ENCODE measurements around the gene MED13L. TPM values are rescaled to one million over a fixed set of nuclear protein-coding genes. Genes with fewer than 3 reads are reported as not detected.

Gene MED13L
- total and polyA plus RNA-seq, 8 donors = 10.3 to 93.8 (median 53.0) TPM

DNA sequence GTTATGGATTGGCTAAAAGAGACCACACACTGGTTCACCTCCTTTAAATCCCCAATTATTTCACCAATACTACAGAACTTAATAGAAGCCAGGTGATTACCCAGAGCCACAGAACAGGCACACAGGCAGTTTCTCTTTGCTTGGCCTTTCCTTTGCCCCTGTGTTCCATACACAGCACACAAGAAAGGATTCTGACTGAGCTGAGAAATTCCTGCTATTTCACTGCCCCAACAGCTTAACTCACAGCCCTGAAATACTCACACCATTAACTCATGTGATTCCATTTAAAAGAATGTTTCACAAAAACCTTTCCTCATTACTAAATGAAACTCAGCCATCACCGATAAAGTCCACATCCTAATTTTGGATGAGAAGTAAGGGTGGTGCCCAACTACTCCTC, 133.6 kb downstream of the MED13L start:
- H3K27ac ChIP-seq = peak overlapping the region in 1 of 4 donors; percentile 2
- no peak for FAIRE-seq

DNA sequence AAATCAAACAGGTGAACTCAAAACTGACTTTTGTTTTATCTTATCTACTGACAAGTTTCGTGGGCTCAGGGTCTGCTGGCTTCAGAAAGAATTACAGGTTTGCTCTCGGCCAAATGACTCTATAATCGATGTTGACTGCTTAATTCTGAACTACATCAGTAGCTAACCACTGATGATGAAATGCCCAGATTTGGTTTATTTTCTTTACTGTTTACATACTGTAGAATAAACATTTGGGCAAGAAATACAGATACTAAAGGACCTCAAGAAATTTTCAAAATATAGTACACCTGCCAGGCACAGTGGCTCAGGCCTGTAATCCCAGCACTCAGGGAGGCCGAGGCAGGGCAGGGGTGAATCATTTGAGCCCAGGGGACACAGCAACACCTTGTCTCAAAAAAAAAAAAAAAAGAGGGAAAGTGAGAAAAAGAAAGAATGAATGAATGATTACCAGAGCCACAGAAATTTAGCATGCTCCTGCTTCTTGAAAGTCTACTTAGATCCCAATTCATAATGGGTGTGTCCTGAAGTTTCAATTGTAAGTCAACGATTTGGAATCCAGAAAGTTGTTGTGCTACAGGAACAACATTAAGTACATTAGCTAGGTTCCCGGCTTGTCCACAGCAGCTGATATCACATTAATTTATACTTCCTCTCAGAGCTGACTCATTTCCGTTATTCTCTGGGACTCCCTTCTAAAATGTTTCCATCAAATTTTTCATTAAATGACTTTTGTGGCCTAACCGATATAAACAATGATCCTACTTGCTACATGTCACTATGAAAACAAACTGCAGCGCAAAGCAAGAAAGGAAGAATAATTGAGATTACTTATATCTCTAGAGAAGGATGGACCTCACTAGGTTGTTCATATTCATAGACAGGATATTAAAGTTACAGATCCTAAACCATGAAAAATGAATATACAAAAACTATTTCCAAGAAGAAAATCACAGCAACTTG, 134.3 kb downstream of the MED13L start:
- ATAC-seq (peak in 3 of 4 donors; percentile 17 to 59 (median 40)), DNase-seq (no peak), FAIRE-seq (no peak)
- TF ChIP-seq, protein P1, sequence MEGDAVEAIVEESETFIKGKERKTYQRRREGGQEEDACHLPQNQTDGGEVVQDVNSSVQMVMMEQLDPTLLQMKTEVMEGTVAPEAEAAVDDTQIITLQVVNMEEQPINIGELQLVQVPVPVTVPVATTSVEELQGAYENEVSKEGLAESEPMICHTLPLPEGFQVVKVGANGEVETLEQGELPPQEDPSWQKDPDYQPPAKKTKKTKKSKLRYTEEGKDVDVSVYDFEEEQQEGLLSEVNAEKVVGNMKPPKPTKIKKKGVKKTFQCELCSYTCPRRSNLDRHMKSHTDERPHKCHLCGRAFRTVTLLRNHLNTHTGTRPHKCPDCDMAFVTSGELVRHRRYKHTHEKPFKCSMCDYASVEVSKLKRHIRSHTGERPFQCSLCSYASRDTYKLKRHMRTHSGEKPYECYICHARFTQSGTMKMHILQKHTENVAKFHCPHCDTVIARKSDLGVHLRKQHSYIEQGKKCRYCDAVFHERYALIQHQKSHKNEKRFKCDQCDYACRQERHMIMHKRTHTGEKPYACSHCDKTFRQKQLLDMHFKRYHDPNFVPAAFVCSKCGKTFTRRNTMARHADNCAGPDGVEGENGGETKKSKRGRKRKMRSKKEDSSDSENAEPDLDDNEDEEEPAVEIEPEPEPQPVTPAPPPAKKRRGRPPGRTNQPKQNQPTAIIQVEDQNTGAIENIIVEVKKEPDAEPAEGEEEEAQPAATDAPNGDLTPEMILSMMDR (IDR thresholded peaks at IDR 0.05) = no peak
- peaks cover 24 to 36% (median 25%) of the 10 kb centered on the region in 3 donors for H3K4me1 ChIP-seq
- H3K27me3 ChIP-seq = no peaks in the 10 kb centered on the region
- H3K9me3 ChIP-seq = no peaks in the 10 kb centered on the region
- WGBS, 2 donors = 34 to 40% methylated on average over 9 of the region's 9 CpGs
- H3K4me3 ChIP-seq = no peak overlapping the region
- intact Hi-C loops (cut with DNase I) = no loop called here
- no peaks in the 10 kb centered on the region for H3K36me3 ChIP-seq
- peak overlapping the region in 1 of 4 donors; percentile 2 for H3K27ac ChIP-seq

More for the DNA sequence above, 133.6 kb downstream of the MED13L start:
- TF ChIP-seq, protein P1 (IDR thresholded peaks at IDR 0.05) = no peak
- no peak for DNase-seq
- Histone ChIP-seq H3K4me3 (no peak overlapping the region), H3K27me3 (no peaks in the 10 kb centered on the region), H3K4me1 (peaks cover 25 to 43% (median 29%) of the 10 kb centered on the region in 3 donors), H3K9me3 (no peaks in the 10 kb centered on the region), H3K36me3 (no peaks in the 10 kb centered on the region)
- 69 to 75% methylated on average over 1 of the region's 1 CpG for WGBS, 2 donors
- intact Hi-C loops (cut with DNase I) = no loop called here
- peak in 3 of 4 donors; percentile 19 to 50 (median 35) for ATAC-seq

DNA sequence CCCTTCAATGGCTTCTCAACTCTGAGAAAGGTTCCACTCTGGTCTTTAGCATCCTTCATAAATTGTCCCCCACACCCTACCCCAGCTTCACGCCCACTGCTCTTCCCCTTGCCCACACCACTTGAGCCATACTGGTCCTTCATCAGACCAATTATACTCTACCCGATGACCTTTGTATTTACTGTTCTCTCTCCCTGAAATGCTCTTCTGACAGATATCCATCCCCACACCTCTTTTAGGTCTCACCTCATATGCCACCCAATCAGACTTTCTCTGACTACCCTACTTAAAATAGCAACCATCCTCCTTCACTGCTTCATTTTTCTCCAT, 135.7 kb downstream of the MED13L start:
- TF ChIP-seq, protein P1 (IDR thresholded peaks at IDR 0.05) = no peak
- H3K27me3 ChIP-seq = no peaks in the 10 kb centered on the region
- FAIRE-seq (no peak), DNase-seq (no peak), ATAC-seq (no peak)
- WGBS, 2 donors = 80 to 90% methylated on average over 2 of the region's 2 CpGs
- H3K27ac ChIP-seq = no peak overlapping the region
- peaks cover 25 to 40% (median 29%) of the 10 kb centered on the region in 3 donors for H3K4me1 ChIP-seq
- intact Hi-C loops (cut with DNase I) = no loop called here
- no peak overlapping the region for H3K4me3 ChIP-seq
- no peaks in the 10 kb centered on the region for H3K36me3 ChIP-seq
- no peaks in the 10 kb centered on the region for H3K9me3 ChIP-seq

DNA sequence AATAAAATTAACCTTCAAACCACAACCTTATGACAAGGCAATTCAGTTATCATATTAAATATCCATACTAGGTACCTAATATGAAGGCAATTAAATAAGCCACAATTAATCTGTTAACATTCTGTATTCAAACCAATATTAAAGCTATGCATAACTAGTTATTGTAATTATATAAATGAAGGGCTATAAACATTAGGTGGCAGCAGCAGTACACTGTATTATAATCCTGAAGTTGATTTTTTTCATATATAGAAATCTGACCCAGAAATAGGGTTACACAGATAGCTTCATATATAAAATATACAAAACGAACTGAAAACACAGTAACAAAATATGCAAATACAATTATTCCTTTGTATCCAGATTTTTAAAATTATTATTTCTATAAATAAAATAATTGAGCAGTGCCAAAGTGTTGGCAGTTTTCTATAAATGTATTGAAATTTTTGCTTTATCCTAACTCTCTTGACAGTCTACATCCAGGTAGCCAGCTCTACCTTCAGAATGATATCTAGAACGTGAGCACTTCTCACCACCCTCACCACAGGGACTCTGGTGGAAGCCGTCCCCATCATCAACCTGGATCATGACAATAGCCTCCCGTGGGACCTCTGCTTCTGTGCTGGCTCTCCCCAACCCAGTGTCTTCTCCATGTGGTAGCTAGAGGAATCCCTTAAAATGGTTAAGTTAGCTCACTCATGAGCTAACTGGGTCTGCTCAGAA, 136.2 kb downstream of the MED13L start:
- ATAC-seq (peak in 1 of 4 donors; percentile 39), FAIRE-seq (no peak), DNase-seq (no peak)
- Histone ChIP-seq H3K27ac (no peak overlapping the region), H3K9me3 (no peaks in the 10 kb centered on the region), H3K36me3 (no peaks in the 10 kb centered on the region), H3K27me3 (no peaks in the 10 kb centered on the region), H3K4me3 (no peak overlapping the region), H3K4me1 (peaks cover 25 to 40% (median 34%) of the 10 kb centered on the region in 3 donors)
- intact Hi-C loops (cut with DNase I) = no loop called here
- TF ChIP-seq, protein P1 (IDR thresholded peaks at IDR 0.05) = no peak
- WGBS, 2 donors = 71 to 72% methylated on average over 4 of the region's 4 CpGs

All from pancreas (tissue), 10 donors.